Measurements from ENCODE around the gene SLC22A1.

- TF ChIP-seq CTCF (conservative IDR thresholded peaks at IDR 0.05; ENCODE audit: low read depth in 2 of 2) (no peak), EZH2phosphoT487 (IDR thresholded peaks at IDR 0.05; ENCODE audit: unreplicated experiment) (no peak), CREB1 (CRISPR knock-in tag; IDR thresholded peaks at IDR 0.05; ENCODE audit: low read depth) (no peak)
Measured at GRCh38 chr6:160080097-160080496, 41.5 kb upstream of the SLC22A1 start.

Data from GM23338 (cell line).